ENCODE results near the gene CD4. TPM values are rescaled to one million over a fixed set of nuclear protein-coding genes. Genes with fewer than 3 reads are reported as not detected.

CD4 gene
- total and polyA plus RNA-seq, 10 of the 15 experiments (the other 5 are each of a cell fraction or from before 2014, with no cell fraction given): 0.24 to 1.6 (median 0.69) TPM

DNA sequence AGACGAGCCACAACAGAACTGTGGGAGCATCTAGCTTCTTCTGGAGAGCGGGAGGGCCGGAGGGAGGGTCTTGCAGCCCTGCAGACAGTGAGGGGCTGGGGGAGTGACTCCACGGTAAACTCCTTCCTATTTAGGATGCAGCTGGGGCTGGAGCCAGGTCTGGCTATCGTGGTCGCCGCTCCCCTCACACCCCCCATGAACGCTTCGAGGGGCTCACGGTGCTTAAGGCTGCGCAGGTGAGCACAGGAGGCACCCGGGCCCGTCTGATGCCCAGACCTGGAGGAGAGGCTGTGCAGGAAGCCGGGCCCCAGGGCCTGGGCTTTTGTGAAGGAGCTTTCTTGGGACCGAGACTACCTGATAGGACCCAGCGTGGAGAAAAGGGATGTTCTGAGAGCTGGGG, 47.5 kb downstream of the CD4 start:
- no peak for ATAC-seq
- FAIRE-seq: no peak
- H3K36me3 ChIP-seq (ENCODE audit: control insufficient read depth in 2 of 2, insufficient read depth in 2 of 2, low read length in 1 of 2): no peaks in the 10 kb centered on the region
- in situ Hi-C loops (cut with MboI): no loop called here
- intact Hi-C loops (cut with micrococcal nuclease; ENCODE audit: unreplicated experiment): no loop called here
- no peaks in the 10 kb centered on the region for H3K9me3 ChIP-seq (replicated peaks; ENCODE audit: control insufficient read depth, insufficient read depth, low read length)
- no peak overlapping the region for H3K4me2 ChIP-seq (ENCODE audit: control insufficient read depth, insufficient read depth)
- no peaks in the 10 kb centered on the region for H3K79me2 ChIP-seq (ENCODE audit: control insufficient read depth, insufficient read depth, low read length)
- DNase-seq (ENCODE audit: low read depth, low spot score): no peak
- H3K27ac ChIP-seq (ENCODE audit: control insufficient read depth, insufficient read depth): no peak overlapping the region
- H3K4me1 ChIP-seq (ENCODE audit: control insufficient read depth, insufficient read depth, low read length): peaks cover 10% of the 10 kb centered on the region
- POLR2A ChIA-PET: interaction anchor here (0.9 to 1.7 kb wide), 3 partner anchors 12 to 224 kb away, joined by 3 to 5 read pairs (median 4); partner anchors contain the start of gene MLF2
- SMC1A ChIA-PET (ENCODE audit: uncharacterized antibody, unreplicated experiment): interaction anchor here (1.1 to 5.8 kb wide), 2 partner anchors 12 to 84 kb away, joined by 3 to 35 read pairs; partner anchors contain the start of gene MLF2
- H3K9ac ChIP-seq (ENCODE audit: control insufficient read depth, insufficient read depth, low read length): no peak overlapping the region
- H2AFZ ChIP-seq (ENCODE audit: control insufficient read depth, low read depth, low read length): no peak overlapping the region
- peaks cover 0 to 1% of the 10 kb centered on the region in 2 experiments; a peak in 1 of 4 replicates for H3K27me3 ChIP-seq (replicated peaks in 1 of 2; ENCODE audit: control insufficient read depth in 2 of 2, insufficient read depth in 2 of 2, low read length in 1 of 2)
- TF ChIP-seq, protein P1, sequence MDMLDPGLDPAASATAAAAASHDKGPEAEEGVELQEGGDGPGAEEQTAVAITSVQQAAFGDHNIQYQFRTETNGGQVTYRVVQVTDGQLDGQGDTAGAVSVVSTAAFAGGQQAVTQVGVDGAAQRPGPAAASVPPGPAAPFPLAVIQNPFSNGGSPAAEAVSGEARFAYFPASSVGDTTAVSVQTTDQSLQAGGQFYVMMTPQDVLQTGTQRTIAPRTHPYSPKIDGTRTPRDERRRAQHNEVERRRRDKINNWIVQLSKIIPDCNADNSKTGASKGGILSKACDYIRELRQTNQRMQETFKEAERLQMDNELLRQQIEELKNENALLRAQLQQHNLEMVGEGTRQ (IDR thresholded peaks at IDR 0.05; ENCODE audit: borderline replicate concordance, low read depth, low read length): no peak
- TF ChIP-seq NRF1 (conservative IDR thresholded peaks at IDR 0.05; ENCODE audit: low read depth, low read length) (no peak), CBFB (IDR thresholded peaks at IDR 0.05; ENCODE audit: low read depth) (no peak), TCF3 (IDR thresholded peaks at IDR 0.05; ENCODE audit: borderline replicate concordance, insufficient read depth, low read depth, low read length) (no peak), IKZF1 (conservative IDR thresholded peaks at IDR 0.05) (no peak), SUZ12 (IDR thresholded peaks at IDR 0.05; ENCODE audit: unreplicated experiment) (no peak), TCF12 (IDR thresholded peaks at IDR 0.05; ENCODE audit: low read depth, low read length) (no peak), RCOR1 (conservative IDR thresholded peaks at IDR 0.05; ENCODE audit: low read depth, low read length) (no peak), NR2C2 (IDR thresholded peaks at IDR 0.05; ENCODE audit: borderline replicate concordance, control insufficient read depth, insufficient read length, low read depth) (no peak), NR2F1 (conservative IDR thresholded peaks at IDR 0.05) (no peak), SRF (IDR thresholded peaks at IDR 0.05; ENCODE audit: low read depth in 2 of 2, low read length in 2 of 2) (no peak), POLR2AphosphoS2 (IDR thresholded peaks at IDR 0.05; ENCODE audit: low read depth, low read length) (no peak), MYC (IDR thresholded peaks at IDR 0.05; ENCODE audit: insufficient read depth, insufficient read length, insufficient replicate concordance, low read length, severe bottlenecking) (no peak), KDM1A (IDR thresholded peaks at IDR 0.05; ENCODE audit: borderline replicate concordance) (no peak), YY1 (IDR thresholded peaks at IDR 0.05; ENCODE audit: low read depth, low read length) (no peak), JUND (IDR thresholded peaks at IDR 0.05; ENCODE audit: low read depth, low read length) (no peak), PML (IDR thresholded peaks at IDR 0.05; ENCODE audit: low read length) (no peak)
- TF ChIP-seq, protein P2, sequence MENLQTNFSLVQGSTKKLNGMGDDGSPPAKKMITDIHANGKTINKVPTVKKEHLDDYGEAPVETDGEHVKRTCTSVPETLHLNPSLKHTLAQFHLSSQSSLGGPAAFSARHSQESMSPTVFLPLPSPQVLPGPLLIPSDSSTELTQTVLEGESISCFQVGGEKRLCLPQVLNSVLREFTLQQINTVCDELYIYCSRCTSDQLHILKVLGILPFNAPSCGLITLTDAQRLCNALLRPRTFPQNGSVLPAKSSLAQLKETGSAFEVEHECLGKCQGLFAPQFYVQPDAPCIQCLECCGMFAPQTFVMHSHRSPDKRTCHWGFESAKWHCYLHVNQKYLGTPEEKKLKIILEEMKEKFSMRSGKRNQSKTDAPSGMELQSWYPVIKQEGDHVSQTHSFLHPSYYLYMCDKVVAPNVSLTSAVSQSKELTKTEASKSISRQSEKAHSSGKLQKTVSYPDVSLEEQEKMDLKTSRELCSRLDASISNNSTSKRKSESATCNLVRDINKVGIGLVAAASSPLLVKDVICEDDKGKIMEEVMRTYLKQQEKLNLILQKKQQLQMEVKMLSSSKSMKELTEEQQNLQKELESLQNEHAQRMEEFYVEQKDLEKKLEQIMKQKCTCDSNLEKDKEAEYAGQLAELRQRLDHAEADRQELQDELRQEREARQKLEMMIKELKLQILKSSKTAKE (IDR thresholded peaks at IDR 0.05; ENCODE audit: low read depth, poor library complexity, severe bottlenecking): no peak
- BruUV-seq (replicated peaks): no TSS peak
- no peak overlapping the region for H3K4me3 ChIP-seq
- WGBS (ENCODE audit: insufficient coverage, insufficient replicate concordance, low lambda C conversion rate, missing lambda C conversion rate): 51% methylated on average over 14 of the region's 16 CpGs
- CTCF ChIA-PET: interaction anchor here (0.6 to 6.8 kb wide), 10 partner anchors 11 to 272 kb away, joined by 3 to 72 read pairs (median 4); partner anchors contain the start of genes CDCA3, MLF2, PTMS and SPSB2
- no peaks in the 10 kb centered on the region for H4K20me1 ChIP-seq (ENCODE audit: control insufficient read depth, insufficient read depth)
- RAD21 ChIA-PET (ENCODE audit: unreplicated experiment): interaction anchor here (1.1 kb wide), 1 partner anchor 55 kb away, joined by 3 read pairs; no protein-coding TSS in a partner anchor

Data from GM12878 (cell line).